Caki2 (cell line): ENCODE results near the gene TNFRSF14. TPM values are rescaled to one million over a fixed set of nuclear protein-coding genes. Genes with fewer than 3 reads are reported as not detected.
"Not testable (repeated sequence)": the region's sequence is repeated elsewhere in the genome, so short reads cannot be mapped to it uniquely, and the experiment has no call there.

Source experiments
- DNase-seq: peaks from one replicate; pipeline ENCODE4 v3.0.0-alpha.2; 2015; ENCODE audit warnings: low read depth
- in situ Hi-C: cut with HindIII; loops from 2 replicates; pipeline ENCODE4 v1.10.0; 2016; ENCODE audit warnings: low sequenced_read_pairs, low pct_unique_long_range_greater_than_20kb, mixed read lengths
- total RNA-seq: library from RNA; depleted of rRNA; stranded (reverse); fragments of >200 nt; shearing (Covaris generic); gene quantifications from 2 replicates; pipeline ENCODE4 v1.2.3, GENCODE V29; 2014; ENCODE audit warnings: low replicate concordance

The TNFRSF14 gene
- total RNA-seq, 1 experiment from 2014 or later, result not detected

DNA sequence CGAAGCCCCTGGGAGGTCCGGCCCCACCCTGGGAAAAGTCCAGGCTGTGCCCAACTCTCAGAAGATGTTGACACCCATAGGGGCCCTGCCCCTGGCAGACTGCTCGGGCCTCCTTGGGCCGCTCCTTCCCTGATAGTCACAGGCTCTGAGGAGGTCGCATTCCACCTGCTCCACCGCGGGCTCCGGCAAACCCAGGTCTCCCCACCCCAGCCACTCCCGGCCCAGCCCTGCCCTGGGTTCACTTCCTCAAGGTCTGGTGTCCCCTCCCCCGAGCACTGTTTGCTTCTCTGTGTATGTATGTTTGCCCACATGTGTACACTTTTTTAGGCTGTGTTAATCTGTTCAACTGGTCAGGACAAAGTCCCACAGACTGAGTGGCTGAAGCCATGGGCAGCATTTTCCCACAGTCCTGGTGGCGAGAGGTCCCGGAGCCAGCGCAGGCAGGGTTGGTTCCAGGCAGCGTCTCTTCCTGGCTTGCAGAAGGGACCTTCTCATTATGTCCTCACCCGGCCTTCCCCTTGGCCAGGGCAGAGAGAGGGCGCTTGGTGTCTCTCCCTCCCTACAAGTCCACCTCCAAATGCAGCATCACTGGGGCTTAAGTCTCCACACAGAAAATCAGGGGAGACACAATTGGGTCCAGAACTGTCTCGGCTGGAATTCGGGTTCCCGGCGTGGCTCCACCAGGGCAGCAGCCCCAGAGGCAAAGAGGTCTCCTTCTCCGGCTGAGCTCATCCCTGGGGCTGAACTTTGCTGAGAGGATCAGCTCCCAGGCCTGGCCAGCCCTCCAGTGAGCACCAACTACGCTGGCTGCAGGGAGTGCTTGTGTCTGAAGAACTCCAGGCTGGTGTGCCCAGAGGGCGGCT lies 19.9 kb downstream of the TNFRSF14 start:
- DNase-seq, result no peak
- in situ Hi-C loops, result no loop called here

- DNase-seq, in situ Hi-C loops: not testable (repeated sequence)
These were observed 21.4 kb downstream of the TNFRSF14 start for GRCh38 chr1:2577565-2578075.

DNA sequence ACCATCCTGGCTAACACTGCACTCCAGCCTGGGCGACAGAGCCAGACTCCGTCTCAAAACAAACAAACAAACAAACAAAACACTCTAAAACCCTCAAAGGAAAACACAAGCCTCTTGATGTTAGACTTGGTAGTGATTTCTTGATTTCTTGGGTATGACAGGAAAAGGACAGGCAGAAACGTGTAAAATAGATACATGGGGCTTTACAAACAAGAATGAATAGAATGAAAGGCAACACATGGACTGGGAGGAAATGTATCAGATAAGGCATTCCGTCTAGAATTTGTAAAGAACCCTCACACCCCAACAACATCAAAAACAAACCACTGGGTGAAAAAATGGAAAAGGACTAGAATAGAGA lies 22.6 kb downstream of the TNFRSF14 start:
- DNase-seq, result no peak
- in situ Hi-C loops, result no loop called here

DNA sequence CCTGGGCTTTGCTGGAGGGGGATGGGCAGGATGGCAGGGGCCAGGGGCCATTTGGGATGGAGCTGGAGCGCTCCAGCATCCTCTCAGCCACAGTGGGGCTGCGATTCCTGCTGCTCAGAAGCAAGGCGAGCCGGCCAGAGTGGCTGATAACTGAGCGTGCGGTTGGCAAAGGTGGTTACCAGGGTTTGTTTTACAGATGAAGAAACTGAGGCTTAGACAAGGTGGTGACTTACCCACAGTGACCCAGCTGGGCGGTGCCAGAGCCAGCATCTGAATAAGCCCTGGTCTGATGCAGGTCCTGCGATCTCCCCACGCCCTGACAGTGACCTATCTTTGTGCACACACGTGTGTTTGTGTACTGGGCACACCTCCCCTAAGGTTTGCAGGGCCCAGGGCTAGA lies 24.5 kb downstream of the TNFRSF14 start:
- no peak for DNase-seq
- in situ Hi-C loops, result no loop called here

- no peak for DNase-seq
- in situ Hi-C loops, result no loop called here
These were observed 26.2 kb downstream of the TNFRSF14 start for GRCh38 chr1:2582391-2582790.

DNA sequence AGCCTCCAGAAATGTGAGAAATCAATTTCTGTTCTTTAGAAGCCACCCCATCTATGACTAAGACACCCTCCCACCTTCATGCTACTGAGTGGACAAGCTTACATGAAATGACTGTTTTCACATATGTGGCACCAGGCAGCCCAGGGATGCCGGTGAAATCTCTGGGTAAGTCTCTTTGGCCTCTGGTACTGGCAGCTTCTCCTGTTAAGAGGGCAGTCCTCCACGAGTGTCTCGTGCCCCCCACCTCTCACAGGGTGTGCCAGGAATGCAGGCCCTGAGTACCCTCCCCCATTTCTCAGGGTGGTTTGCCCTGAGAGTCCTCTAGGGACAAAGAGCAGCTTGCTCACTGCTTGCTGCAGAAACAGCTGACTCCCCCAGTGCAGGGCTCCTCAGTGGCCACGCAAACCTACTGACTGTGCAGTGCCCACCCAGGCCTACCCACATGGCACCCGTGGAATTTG lies 27.2 kb downstream of the TNFRSF14 start:
- in situ Hi-C loops, result no loop called here
- DNase-seq, result no peak

DNA sequence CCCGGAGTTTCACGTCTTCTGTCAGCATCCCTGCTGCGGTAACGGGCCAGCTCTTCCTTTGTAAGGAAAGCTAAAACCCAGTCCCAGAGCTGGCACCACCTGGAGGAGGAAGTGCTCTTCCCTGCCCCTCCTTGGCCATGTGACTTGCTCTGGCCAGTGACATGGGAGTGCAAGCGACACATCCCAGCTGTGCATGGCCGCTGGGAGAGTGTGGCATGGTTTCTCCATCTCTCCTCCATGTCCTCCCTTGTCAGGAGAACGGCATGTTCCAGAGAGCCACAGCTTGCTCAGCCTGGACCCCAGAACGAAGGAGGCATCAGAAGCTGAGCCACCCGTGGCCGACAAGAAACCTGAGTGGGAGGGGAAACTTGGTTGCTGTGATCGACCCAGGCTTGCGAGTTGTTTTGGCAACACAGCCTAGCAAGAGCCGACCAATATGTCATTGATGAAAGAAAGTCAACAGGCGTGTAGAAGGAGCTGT lies 27.7 kb downstream of the TNFRSF14 start:
- DNase-seq, result peak; percentile 23
- in situ Hi-C loops, result no loop called here

- DNase-seq, result no peak
- in situ Hi-C loops, result no loop called here
These were observed 28.6 kb downstream of the TNFRSF14 start for GRCh38 chr1:2584686-2585317.

- DNase-seq, result peak; percentile 48
- in situ Hi-C loops, result no loop called here
These were observed 29.3 kb downstream of the TNFRSF14 start for GRCh38 chr1:2585318-2586092.

DNA sequence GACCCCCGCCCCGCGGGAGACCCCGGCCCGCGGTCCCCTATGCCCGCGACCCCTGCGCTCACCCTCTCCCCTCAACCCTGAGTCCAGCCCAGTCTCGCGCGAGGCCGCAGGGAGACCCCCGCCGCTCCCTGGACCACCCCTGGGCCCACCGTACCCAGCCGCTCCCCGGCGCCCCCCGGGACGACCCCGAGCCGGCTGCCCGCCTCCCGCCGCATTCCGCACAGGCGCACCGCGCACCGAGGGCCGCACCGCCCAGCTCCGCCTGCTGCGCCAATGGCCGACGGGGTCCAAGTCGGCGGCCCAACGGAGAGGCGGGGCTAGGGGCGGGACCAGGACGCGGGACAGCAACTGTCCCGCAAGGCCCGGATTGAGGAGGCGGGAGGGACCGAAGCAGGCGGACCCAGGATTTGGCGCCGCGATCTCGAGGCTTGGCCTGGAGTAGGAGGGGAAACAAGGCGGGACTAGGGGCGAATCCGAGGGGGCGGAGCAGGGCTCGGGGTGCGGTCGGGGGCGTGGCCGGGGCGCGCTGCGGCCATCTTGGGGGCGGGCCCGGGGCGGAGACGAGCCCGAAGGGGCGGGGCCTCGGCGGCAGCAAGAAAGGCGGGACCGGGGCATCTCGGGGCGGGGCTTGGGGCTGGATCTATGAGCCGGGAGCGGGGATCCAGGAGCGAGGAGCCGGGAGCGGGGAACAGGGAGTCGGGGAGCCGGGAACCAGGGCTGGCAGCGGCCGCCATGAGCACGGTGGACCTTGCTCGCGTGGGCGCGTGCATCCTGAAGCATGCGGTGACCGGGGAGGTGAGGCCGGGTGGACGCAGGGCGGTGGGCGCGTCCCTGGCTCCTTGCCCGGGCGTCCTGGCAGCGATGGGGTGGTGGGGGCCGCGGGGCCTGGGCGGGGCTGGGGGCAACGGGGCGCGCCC lies 30.2 kb downstream of the TNFRSF14 start, which contains the start of gene PRXL2B:
TSS of gene PRXL2B (plus strand) at position 624 of the 917 bp plus-strand sequence. CDS start at position 733, 109 bp downstream.
- DNase-seq, result peak; percentile 97
- in situ Hi-C loops, result no loop called here

GRCh38 chr1:2587071-2587859 lies 31.1 kb downstream of the TNFRSF14 start:
- peak; percentile 22 for DNase-seq
- in situ Hi-C loops, result no loop called here

DNA sequence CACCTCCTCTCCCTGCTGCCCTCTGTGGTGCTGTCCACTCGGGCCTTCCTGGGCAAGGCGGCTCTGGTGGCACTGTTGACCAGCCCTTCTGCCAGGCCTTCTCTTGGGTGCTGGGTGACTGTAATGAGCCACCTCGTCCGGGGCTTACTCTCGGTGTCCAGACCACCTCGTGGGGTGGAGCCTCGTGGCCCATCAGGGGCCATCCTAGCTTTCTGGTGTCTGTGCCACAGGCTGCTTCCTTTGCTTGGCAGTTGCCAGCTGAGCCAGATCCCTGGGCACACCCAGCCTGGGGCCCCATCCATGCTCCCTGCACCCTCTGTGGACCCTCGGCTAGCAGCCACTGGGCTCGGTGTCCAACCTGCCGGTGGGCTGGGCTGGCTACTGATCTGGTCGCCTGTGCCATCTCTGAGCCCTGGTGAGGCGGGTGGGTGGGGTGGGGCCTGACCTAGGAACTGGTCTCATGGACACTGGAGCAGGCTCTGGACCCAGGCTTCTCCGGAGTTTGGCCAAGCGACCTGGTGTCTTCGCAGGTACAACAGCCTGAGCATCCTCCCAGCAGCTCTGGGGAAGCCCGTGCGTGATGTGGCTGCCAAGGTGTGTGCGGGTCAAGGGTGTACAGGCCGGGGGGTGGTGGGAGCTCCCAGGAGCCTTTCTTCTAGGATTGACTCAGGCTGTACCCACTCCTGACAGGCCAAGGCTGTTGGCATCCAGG lies 31.8 kb downstream of the TNFRSF14 start:
- in situ Hi-C loops, result no loop called here

DNA sequence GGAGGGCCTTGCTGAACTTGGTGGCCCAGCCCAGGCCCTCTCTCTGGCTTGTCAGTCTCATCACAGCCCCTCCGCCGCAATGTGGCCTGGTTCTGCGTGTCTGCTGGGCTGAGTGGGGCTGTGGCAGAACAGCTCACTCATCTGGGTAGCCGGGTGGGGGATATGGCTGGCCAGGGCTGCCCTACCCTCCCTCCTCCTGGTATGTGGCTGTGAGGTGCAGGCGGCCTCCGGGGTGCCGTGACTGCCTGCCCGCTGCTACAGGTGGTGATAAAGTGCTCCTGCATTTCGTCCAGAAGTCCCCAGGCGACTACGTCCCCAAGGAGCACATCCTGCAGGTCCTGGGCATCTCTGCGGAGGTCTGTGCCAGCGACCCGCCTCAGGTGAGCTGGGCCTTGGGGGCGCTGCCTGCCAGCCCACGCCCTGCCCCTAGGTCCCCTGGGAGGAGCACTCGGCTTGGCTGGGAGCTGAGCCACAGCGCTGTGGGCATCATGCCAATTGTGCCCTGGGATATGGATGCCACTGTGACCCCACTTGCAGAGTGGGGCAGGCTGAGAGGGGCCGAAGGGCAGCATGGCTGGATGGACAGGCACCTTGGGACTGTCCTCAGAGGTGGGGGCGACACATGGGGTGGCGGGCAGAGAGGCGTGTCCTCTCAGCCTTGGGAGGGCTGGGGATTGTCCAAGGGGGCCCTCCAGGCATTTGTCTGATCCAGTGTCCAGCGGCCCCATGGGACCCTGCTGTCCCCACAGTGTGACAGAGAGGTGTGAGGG lies 32.7 kb downstream of the TNFRSF14 start:
- in situ Hi-C loops, result no loop called here
- DNase-seq, result no peak

More for the DNA sequence above, 31.8 kb downstream of the TNFRSF14 start:
- no peak for DNase-seq

GRCh38 chr1:2589431-2590232 lies 33.5 kb downstream of the TNFRSF14 start:
- DNase-seq, result no peak
- in situ Hi-C loops, result no loop called here
